ENCODE measurements around the gene GNL2.
"Not testable (repeated sequence)": the region's sequence is repeated elsewhere in the genome, so short reads cannot be mapped to it uniquely, and the experiment has no call there.

GNL2 gene

GRCh38 chr1:37558411-37558810 lies 37.3 kb downstream of the GNL2 start:
- DNase-seq = no peak

- no peak for DNase-seq
These were observed 38.3 kb downstream of the GNL2 start for GRCh38 chr1:37557402-37557801.

GRCh38 chr1:37556712-37557196 lies 39.0 kb downstream of the GNL2 start, which contains the start of gene DNALI1:
TSS of gene DNALI1 (plus strand) at chr1:37556940. CDS start at chr1:37556995, 55 bp downstream.
- DNase-seq = peak; percentile 90

- peak; percentile 95 for DNase-seq
These were observed 41.6 kb downstream of the GNL2 start, which contains the start of gene SNIP1 for GRCh38 chr1:37553927-37554808. TSS of gene SNIP1 (minus strand) at chr1:37554293. CDS start at chr1:37554229, 64 bp downstream.

- DNase-seq = no peak
These were observed 42.2 kb downstream of the GNL2 start for GRCh38 chr1:37553598-37553926.

- no peak for DNase-seq
These were observed 46.4 kb downstream of the GNL2 start for GRCh38 chr1:37549341-37549740.

- DNase-seq = no peak
These were observed 50.7 kb downstream of the GNL2 start for GRCh38 chr1:37545019-37545418.

- no peak for DNase-seq
These were observed 51.2 kb downstream of the GNL2 start for GRCh38 chr1:37544530-37544929.

GRCh38 chr1:37540036-37540785 lies 55.5 kb downstream of the GNL2 start:
- DNase-seq = no peak

- not testable (repeated sequence) for DNase-seq
These were observed 56.6 kb downstream of the GNL2 start for GRCh38 chr1:37539154-37539553.

- DNase-seq = no peak
These were observed 58.4 kb downstream of the GNL2 start for GRCh38 chr1:37537378-37537777.

- DNase-seq = no peak
These were observed 62.2 kb downstream of the GNL2 start for GRCh38 chr1:37533317-37534093.

- DNase-seq = not testable (repeated sequence)
These were observed 63.1 kb downstream of the GNL2 start for GRCh38 chr1:37532418-37533156.

GRCh38 chr1:37529888-37530287 lies 65.8 kb downstream of the GNL2 start:
- not testable (repeated sequence) for DNase-seq

GRCh38 chr1:37519613-37520012 lies 76.1 kb downstream of the GNL2 start:
- DNase-seq = no peak

- not testable (repeated sequence) for DNase-seq
These were observed 76.8 kb downstream of the GNL2 start for GRCh38 chr1:37518929-37519328.

GRCh38 chr1:37518241-37518640 lies 77.5 kb downstream of the GNL2 start:
- not testable (repeated sequence) for DNase-seq

GRCh38 chr1:37517569-37517968 lies 78.2 kb downstream of the GNL2 start:
- DNase-seq = no peak

Data from femur (tissue), 1 donor.